22Rv1 (cell line): ENCODE data around the gene MCM3.

ENCODE experiments used
- H3K27ac ChIP-seq: fragments of 450-650 bp; 2 replicates; pipeline ENCODE4 v1.5.1; 2017
- ZFX ChIP-seq: fragments of 450-650 bp; IDR thresholded peaks from 2 replicates; pipeline ENCODE4 v1.6.1; 2017; ENCODE audit warnings: antibody characterized with exemption, borderline replicate concordance
- TF ChIP-seq, protein P1 (sequence below): fragments of 450-650 bp; IDR thresholded peaks from 2 replicates; pipeline ENCODE4 v1.5.1; 2017; ENCODE audit warnings: mild to moderate bottlenecking

Gene MCM3

DNA sequence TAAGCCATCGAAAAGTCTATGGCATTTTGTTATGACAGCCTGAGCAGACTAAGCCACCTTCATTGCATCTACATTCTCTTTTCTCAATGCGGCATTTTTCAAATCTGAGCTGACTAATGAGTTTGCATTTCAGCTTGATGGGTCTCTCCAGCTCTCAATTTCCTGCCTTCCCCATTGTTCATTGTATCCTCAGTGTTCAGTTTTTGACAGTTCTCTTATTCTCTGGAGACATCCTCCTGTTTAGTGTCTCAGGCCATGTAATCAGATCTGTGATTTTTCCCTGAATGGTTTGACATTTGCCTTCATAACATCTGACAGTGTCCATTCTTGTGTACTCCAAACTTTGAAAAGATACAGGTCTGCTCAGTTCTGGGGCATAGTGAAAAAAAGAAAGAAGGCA lies 27.9 kb upstream of the MCM3 start:
- H3K27ac ChIP-seq = no peak overlapping the region
- no peak for TF ChIP-seq ZFX
- TF ChIP-seq, protein P1, sequence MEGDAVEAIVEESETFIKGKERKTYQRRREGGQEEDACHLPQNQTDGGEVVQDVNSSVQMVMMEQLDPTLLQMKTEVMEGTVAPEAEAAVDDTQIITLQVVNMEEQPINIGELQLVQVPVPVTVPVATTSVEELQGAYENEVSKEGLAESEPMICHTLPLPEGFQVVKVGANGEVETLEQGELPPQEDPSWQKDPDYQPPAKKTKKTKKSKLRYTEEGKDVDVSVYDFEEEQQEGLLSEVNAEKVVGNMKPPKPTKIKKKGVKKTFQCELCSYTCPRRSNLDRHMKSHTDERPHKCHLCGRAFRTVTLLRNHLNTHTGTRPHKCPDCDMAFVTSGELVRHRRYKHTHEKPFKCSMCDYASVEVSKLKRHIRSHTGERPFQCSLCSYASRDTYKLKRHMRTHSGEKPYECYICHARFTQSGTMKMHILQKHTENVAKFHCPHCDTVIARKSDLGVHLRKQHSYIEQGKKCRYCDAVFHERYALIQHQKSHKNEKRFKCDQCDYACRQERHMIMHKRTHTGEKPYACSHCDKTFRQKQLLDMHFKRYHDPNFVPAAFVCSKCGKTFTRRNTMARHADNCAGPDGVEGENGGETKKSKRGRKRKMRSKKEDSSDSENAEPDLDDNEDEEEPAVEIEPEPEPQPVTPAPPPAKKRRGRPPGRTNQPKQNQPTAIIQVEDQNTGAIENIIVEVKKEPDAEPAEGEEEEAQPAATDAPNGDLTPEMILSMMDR = no peak

DNA sequence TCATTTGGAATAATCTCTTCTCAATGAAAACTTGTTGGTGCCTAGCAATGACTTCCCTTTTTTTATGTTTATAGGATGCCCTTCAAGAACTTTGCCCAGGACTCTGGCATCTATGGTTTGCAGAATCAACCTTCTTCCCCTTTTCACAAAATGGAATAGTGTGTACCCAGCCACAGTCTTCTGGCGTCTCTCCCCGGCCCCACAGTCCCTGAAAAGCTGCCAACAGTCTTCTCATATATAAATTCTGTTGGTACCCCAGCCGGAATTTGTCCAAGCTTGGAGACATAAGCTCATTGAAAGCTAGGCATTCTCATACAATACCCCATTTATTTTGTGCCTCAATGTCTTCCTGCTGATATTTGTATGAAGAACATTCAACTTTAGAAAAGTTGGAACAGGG lies 26.4 kb upstream of the MCM3 start:
- H3K27ac ChIP-seq = no peak overlapping the region
- TF ChIP-seq ZFX = no peak
- TF ChIP-seq, protein P1 = no peak

DNA sequence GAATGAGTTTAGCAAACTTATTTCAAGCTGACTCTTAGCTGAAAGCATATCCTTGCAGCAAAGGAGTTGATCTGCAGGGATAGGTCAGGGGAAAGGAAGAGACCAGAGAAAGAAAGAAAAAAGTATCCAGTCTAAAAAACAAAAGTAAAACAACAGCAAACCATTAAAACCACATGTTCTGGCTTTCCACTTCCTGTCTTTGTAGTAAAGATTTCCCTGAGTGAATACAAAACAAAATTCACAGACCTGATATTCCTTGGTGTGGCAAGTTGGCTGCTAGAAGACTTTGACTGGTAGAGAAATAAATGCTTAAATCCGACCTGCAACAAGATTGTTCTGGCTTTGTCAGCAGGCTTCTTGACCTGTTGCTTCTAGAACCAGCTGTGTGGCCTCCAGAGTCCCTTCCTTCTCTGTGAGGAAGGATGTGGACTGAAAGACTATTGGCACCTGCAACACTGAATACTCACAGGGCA lies 23.4 kb upstream of the MCM3 start:
- no peak overlapping the region for H3K27ac ChIP-seq
- TF ChIP-seq, protein P1 = no peak
- no peak for TF ChIP-seq ZFX

DNA sequence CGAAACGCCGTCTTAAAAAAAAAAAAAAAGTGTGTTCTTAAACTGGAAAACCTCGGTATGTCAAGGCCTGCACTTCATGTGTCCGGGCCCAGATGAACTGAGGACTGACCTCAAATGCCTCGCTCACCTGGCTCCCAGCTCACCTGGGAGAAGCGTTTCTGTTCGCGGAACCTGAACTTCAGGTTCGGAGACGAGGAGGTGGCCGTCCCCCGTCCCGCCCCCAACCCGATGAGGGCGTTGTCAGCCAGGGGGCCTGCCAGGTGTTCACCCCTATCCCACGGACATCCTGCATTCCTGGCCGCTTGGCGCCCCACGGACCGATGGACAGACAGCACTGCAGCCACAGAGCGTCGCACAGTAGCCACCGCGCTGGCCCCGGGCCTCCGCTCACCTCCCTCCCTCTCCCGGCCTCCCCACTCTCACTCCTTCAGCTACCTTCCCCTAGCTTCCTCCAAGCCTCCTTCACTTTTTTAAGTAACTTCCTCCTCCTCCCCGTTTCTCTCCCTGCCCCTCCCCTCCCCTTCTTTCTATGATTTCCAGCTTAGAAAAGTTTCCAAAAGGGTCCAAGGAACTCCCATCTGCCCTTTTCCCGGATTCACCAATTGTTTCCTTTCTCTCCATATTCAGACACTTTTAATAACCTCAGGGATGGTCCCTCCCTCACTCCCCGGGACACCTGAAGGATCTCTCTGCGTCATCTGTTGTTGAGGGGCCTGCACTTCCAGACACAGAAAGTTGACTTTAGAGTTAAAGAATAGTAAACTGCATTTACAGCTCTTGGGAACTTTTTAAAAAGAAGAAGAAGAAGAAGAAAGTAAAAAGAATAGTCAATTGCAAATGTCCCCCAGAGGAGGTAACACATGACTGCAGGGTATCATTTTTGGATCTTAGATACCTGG lies 22.7 kb upstream of the MCM3 start:
- TF ChIP-seq, protein P1 = no peak
- TF ChIP-seq ZFX = no peak
- H3K27ac ChIP-seq = no peak overlapping the region

DNA sequence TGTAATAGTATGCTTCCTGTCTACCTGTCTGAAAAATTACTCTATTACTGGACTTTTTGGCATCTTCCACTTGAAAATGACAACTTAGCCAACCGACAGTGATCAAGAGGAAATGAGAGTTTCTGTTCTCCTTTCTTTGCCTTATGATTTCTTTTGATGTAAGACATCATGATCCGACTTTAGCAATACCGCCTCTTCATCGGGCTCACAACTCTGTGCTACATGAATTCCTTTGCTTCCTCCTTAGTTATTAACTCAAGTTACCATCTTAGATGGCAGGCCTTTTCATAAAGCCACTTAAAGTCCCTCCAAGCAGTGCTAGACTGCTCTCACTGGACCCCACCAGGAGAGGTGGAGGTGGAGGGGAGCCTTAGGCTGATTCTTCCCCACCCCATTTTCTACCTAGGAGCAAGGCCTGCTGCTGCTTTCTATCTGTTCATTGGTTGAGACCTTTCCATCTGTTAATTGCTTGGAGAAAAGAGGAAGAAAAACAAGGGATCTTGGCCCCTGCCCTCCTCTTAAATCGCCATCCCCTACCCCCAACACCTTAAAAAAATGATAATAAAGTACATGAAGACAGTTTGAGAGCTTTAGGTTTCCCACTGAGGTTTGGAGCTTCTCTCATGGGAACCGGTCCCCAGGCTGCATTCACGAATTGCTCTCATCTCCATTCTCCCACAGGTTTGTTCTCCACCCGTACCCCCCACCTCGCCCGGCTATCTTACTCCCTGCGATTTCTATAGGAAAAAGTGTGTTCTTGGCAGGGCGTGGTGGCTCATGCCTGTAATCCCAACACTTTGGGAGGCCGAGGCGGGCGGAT lies 21.6 kb upstream of the MCM3 start:
- no peak overlapping the region for H3K27ac ChIP-seq
- TF ChIP-seq ZFX = no peak
- TF ChIP-seq, protein P1 = no peak

DNA sequence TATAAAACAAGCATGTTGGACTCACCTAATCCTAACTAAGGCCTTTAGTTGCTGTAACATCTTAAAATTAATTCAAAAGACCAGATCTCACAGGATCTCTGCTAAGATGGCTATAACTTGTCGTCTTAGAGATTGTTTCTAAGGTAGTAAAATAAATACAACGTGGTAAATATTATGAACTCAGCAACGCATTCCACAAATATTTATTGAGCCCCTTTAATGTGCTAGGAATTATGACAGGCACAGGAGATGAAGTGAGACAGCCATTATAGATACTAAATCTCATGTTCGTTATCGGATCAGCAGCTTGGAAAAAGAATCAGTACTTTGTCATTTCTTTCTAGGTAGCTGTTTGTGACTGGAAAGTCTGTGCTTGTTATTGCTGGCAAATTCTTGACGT lies 20.9 kb upstream of the MCM3 start:
- H3K27ac ChIP-seq = no peak overlapping the region

More for the DNA sequence above, 20.9 kb upstream of the MCM3 start:
- TF ChIP-seq, protein P1 = no peak
- TF ChIP-seq ZFX = no peak
